ENCODE results near the gene BLZF1. TPM values are rescaled to one million over a fixed set of nuclear protein-coding genes. Genes with fewer than 3 reads are reported as not detected.

The BLZF1 gene
- total and polyA plus RNA-seq, 10 of the 15 experiments (the other 5 are each of a cell fraction or from before 2014, with no cell fraction given), result 5.1 to 11.9 (median 9.0) TPM

DNA sequence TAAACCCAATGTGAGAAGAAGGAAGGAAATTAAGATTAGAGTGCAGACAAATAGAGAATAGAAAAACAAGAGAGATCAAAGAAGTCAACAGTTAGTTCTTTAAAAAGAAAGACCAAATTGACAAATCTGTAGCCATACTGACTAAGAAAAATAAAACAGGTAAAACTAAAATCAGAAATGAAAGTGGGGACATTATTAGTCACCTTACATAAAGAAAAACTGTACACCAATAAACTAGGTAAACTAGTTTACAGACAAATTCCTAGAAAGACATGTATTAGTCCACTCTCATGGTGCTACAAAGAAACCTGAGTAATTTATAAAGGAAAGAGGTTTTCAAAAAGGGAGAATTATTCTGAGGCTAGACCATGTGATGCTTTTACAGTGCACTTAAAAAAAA lies 22.3 kb downstream of the BLZF1 start:
- DNase-seq (ENCODE audit: low read depth, low spot score) (peak; percentile 8), ATAC-seq (peak; percentile 78), FAIRE-seq (peak; percentile 85)
- H3K9me3 ChIP-seq (replicated peaks; ENCODE audit: control insufficient read depth, insufficient read depth, low read length), result no peaks in the 10 kb centered on the region; the same call in 1 of the 3 replicates
- peaks cover 6% of the 10 kb centered on the region; the same call in 1 of the 2 replicates for H3K4me1 ChIP-seq (ENCODE audit: control insufficient read depth, insufficient read depth, low read length)
- no peak overlapping the region for H3K4me2 ChIP-seq (ENCODE audit: control insufficient read depth, insufficient read depth)
- no peaks in the 10 kb centered on the region for H3K79me2 ChIP-seq (ENCODE audit: control insufficient read depth, insufficient read depth, low read length)
- H3K9ac ChIP-seq (ENCODE audit: control insufficient read depth, insufficient read depth, low read length), result no peak overlapping the region
- no peak overlapping the region for H2AFZ ChIP-seq (ENCODE audit: control insufficient read depth, low read depth, low read length)
- in situ Hi-C loops (cut with MboI) (no loop called here), intact Hi-C loops (cut with micrococcal nuclease; ENCODE audit: unreplicated experiment) (no loop called here)
- ChIA-PET RAD21 (ENCODE audit: unreplicated experiment) (interaction anchor here (1.0 kb wide), 1 partner anchor 38 kb away, joined by 3 read pairs; no protein-coding TSS in a partner anchor), SMC1A (ENCODE audit: uncharacterized antibody, unreplicated experiment) (no interaction called here), POLR2A (interaction anchor here (0.5 kb wide), 1 partner anchor 16 kb away, joined by 3 read pairs; no protein-coding TSS in a partner anchor), CTCF (interaction anchor here (1.0 to 1.4 kb wide), 2 partner anchors 21 to 42 kb away, joined by 4 to 5 read pairs; no protein-coding TSS in a partner anchor)
- no peak overlapping the region for H3K4me3 ChIP-seq
- no peaks in the 10 kb centered on the region for H3K27me3 ChIP-seq (replicated peaks in 1 of 2; ENCODE audit: control insufficient read depth in 2 of 2, insufficient read depth in 2 of 2, low read length in 1 of 2)
- no peak overlapping the region for H3K27ac ChIP-seq (ENCODE audit: control insufficient read depth, insufficient read depth)
- H4K20me1 ChIP-seq (ENCODE audit: control insufficient read depth, insufficient read depth), result no peaks in the 10 kb centered on the region
- peaks cover 2 to 13% of the 10 kb centered on the region in 2 experiments; a peak in 2 of 4 replicates for H3K36me3 ChIP-seq (ENCODE audit: control insufficient read depth in 2 of 2, insufficient read depth in 2 of 2, low read length in 1 of 2)
- BruUV-seq (replicated peaks), result no TSS peak
- TF ChIP-seq CBX3 (IDR thresholded peaks at IDR 0.05; ENCODE audit: borderline replicate concordance, low read depth) (no peak), MEF2A (IDR thresholded peaks at IDR 0.05; ENCODE audit: insufficient read depth, low read depth, low read length) (peak; percentile 85), MTA3 (IDR thresholded peaks at IDR 0.05; ENCODE audit: borderline replicate concordance, low read length) (peak; percentile 79; the same call in 1 of the 2 replicates), JUNB (IDR thresholded peaks at IDR 0.05) (peak; percentile 99), ZNF217 (IDR thresholded peaks at IDR 0.05) (peak; percentile 51; the same call in 1 of the 2 replicates), EP300 (IDR thresholded peaks at IDR 0.05; ENCODE audit: borderline replicate concordance in 1 of 2, control insufficient read depth in 1 of 2, low read depth in 2 of 2, low read length in 2 of 2) (peak in 1 of 2 experiments; percentile 32; a peak in 1 of 4 replicates), DPF2 (IDR thresholded peaks at IDR 0.05) (peak; percentile 49; the same call in 1 of the 2 replicates), HDGF (IDR thresholded peaks at IDR 0.05) (no peak), RUNX3 (IDR thresholded peaks at IDR 0.05; ENCODE audit: low read length) (peak; percentile 85), BMI1 (IDR thresholded peaks at IDR 0.05; ENCODE audit: borderline replicate concordance) (0 out of 2 replicates have a peak, but pooled peaks have one; percentile 38), IKZF2 (IDR thresholded peaks at IDR 0.05) (0 out of 4 replicates have a peak, but pooled peaks of 1 of the 2 experiments have one; percentile 13), IRF4 (IDR thresholded peaks at IDR 0.05; ENCODE audit: low read depth, low read length) (peak; percentile 55; the same call in 1 of the 2 replicates), CREM (IDR thresholded peaks at IDR 0.05; ENCODE audit: low read depth) (peak; percentile 61; the same call in 1 of the 2 replicates), FOXM1 (IDR thresholded peaks at IDR 0.05; ENCODE audit: low read depth, low read length) (peak; percentile 87), TCF7 (IDR thresholded peaks at IDR 0.05; ENCODE audit: borderline replicate concordance) (peak; percentile 98), PML (IDR thresholded peaks at IDR 0.05; ENCODE audit: low read length) (peak; percentile 51; the same call in 1 of the 2 replicates), RBBP5 (conservative IDR thresholded peaks at IDR 0.05) (no peak)
- TF ChIP-seq, protein P1, sequence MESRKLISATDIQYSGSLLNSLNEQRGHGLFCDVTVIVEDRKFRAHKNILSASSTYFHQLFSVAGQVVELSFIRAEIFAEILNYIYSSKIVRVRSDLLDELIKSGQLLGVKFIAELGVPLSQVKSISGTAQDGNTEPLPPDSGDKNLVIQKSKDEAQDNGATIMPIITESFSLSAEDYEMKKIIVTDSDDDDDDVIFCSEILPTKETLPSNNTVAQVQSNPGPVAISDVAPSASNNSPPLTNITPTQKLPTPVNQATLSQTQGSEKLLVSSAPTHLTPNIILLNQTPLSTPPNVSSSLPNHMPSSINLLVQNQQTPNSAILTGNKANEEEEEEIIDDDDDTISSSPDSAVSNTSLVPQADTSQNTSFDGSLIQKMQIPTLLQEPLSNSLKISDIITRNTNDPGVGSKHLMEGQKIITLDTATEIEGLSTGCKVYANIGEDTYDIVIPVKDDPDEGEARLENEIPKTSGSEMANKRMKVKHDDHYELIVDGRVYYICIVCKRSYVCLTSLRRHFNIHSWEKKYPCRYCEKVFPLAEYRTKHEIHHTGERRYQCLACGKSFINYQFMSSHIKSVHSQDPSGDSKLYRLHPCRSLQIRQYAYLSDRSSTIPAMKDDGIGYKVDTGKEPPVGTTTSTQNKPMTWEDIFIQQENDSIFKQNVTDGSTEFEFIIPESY (IDR thresholded peaks at IDR 0.05), result no peak
- TF ChIP-seq, protein P2, sequence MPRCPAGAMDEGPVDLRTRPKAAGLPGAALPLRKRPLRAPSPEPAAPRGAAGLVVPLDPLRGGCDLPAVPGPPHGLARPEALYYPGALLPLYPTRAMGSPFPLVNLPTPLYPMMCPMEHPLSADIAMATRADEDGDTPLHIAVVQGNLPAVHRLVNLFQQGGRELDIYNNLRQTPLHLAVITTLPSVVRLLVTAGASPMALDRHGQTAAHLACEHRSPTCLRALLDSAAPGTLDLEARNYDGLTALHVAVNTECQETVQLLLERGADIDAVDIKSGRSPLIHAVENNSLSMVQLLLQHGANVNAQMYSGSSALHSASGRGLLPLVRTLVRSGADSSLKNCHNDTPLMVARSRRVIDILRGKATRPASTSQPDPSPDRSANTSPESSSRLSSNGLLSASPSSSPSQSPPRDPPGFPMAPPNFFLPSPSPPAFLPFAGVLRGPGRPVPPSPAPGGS (IDR thresholded peaks at IDR 0.05; ENCODE audit: borderline replicate concordance, insufficient read depth, low read depth, low read length, poor library complexity, severe bottlenecking), result peak; percentile 40
- TF ChIP-seq, protein P3, sequence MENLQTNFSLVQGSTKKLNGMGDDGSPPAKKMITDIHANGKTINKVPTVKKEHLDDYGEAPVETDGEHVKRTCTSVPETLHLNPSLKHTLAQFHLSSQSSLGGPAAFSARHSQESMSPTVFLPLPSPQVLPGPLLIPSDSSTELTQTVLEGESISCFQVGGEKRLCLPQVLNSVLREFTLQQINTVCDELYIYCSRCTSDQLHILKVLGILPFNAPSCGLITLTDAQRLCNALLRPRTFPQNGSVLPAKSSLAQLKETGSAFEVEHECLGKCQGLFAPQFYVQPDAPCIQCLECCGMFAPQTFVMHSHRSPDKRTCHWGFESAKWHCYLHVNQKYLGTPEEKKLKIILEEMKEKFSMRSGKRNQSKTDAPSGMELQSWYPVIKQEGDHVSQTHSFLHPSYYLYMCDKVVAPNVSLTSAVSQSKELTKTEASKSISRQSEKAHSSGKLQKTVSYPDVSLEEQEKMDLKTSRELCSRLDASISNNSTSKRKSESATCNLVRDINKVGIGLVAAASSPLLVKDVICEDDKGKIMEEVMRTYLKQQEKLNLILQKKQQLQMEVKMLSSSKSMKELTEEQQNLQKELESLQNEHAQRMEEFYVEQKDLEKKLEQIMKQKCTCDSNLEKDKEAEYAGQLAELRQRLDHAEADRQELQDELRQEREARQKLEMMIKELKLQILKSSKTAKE (IDR thresholded peaks at IDR 0.05; ENCODE audit: low read depth, poor library complexity, severe bottlenecking), result peak; percentile 40

Data from GM12878 (cell line).